Measurements from ENCODE around the gene COL25A1.

GRCh38 chr4:109163493-109163892 lies 139.0 kb downstream of the COL25A1 start:
- TF ChIP-seq CTCF (conservative IDR thresholded peaks at IDR 0.05), result no peak
- no peak for TF ChIP-seq ZFX (IDR thresholded peaks at IDR 0.05)
